B cell (primary cell): ENCODE measurements around the gene TNRC6C.

Experiments used
- EZH2 ChIP-seq: IDR thresholded peaks from 2 replicates; pipeline ENCODE4 v1.6.1; 2012; ENCODE audit warnings: borderline replicate concordance, low read depth, mild to moderate bottlenecking, moderate library complexity, low read length; ENCODE audit not compliant: insufficient read depth, poor library complexity, severe bottlenecking
- TF ChIP-seq, protein P1 (sequence below): fragments of 200-600 bp; IDR thresholded peaks from one replicate; pipeline ENCODE4 v1.8.0; 2022; ENCODE audit warnings: antibody characterized with exemption, mild to moderate bottlenecking

DNA sequence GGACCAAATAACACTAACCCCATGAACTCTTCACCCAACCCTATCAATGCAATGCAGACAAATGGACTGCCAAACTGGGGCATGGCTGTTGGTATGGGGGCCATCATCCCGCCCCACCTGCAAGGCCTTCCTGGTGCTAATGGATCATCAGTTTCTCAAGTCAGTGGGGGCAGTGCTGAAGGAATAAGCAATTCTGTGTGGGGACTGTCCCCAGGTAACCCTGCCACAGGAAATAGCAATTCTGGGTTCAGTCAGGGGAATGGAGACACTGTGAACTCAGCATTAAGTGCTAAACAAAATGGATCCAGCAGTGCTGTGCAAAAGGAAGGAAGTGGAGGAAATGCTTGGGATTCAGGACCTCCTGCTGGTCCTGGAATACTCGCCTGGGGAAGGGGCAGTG lies 91.1 kb downstream of the TNRC6C start:
- TF ChIP-seq, protein P1, sequence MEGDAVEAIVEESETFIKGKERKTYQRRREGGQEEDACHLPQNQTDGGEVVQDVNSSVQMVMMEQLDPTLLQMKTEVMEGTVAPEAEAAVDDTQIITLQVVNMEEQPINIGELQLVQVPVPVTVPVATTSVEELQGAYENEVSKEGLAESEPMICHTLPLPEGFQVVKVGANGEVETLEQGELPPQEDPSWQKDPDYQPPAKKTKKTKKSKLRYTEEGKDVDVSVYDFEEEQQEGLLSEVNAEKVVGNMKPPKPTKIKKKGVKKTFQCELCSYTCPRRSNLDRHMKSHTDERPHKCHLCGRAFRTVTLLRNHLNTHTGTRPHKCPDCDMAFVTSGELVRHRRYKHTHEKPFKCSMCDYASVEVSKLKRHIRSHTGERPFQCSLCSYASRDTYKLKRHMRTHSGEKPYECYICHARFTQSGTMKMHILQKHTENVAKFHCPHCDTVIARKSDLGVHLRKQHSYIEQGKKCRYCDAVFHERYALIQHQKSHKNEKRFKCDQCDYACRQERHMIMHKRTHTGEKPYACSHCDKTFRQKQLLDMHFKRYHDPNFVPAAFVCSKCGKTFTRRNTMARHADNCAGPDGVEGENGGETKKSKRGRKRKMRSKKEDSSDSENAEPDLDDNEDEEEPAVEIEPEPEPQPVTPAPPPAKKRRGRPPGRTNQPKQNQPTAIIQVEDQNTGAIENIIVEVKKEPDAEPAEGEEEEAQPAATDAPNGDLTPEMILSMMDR = no peak
- no peak for TF ChIP-seq EZH2
